ENCODE data around the gene TPM2. TPM values are rescaled to one million over a fixed set of nuclear protein-coding genes. Genes with fewer than 3 reads are reported as not detected.

The TPM2 gene
- polyA plus RNA-seq, 1 experiment, result 1,727 TPM

DNA sequence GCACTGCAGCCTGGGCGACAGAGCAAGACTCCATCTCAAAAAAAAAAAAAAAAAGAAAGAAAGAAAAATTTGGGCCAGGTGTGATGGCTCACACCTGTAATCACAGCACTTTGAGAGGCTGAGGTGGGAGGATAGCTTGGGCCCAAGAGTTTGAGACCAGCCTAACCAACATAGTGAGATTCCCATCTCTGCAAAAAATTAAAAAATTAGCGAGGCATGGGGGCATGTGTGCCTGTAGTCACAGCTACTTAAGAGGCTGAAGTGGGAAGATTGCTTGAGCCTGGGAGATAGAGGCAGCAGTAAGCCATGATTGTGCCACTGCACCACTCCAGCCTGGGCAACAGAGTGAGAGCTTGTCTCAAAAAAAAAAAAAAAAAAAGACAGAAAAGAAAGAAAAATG is 36.1 kb downstream of the TPM2 start:
- H3K36me3 ChIP-seq (ENCODE audit: control insufficient read depth, insufficient read depth, low read length), result no peaks in the 10 kb centered on the region
- POLR2A ChIA-PET, result no interaction called here
- DNase-seq (ENCODE audit: low read depth), result no peak
- CTCF ChIA-PET, result interaction anchor here (1.7 kb wide), 1 partner anchor 42 kb away, joined by 9 read pairs; no protein-coding TSS in a partner anchor
- H3K4me3 ChIP-seq (ENCODE audit: low read depth, low read length), result no peak overlapping the region
- TF ChIP-seq, protein P1, sequence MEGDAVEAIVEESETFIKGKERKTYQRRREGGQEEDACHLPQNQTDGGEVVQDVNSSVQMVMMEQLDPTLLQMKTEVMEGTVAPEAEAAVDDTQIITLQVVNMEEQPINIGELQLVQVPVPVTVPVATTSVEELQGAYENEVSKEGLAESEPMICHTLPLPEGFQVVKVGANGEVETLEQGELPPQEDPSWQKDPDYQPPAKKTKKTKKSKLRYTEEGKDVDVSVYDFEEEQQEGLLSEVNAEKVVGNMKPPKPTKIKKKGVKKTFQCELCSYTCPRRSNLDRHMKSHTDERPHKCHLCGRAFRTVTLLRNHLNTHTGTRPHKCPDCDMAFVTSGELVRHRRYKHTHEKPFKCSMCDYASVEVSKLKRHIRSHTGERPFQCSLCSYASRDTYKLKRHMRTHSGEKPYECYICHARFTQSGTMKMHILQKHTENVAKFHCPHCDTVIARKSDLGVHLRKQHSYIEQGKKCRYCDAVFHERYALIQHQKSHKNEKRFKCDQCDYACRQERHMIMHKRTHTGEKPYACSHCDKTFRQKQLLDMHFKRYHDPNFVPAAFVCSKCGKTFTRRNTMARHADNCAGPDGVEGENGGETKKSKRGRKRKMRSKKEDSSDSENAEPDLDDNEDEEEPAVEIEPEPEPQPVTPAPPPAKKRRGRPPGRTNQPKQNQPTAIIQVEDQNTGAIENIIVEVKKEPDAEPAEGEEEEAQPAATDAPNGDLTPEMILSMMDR (IDR thresholded peaks at IDR 0.05; ENCODE audit: insufficient read depth, low read depth, low read length), result no peak
- H3K27me3 ChIP-seq (ENCODE audit: control insufficient read depth, insufficient read depth, low read length), result no peaks in the 10 kb centered on the region

DNA sequence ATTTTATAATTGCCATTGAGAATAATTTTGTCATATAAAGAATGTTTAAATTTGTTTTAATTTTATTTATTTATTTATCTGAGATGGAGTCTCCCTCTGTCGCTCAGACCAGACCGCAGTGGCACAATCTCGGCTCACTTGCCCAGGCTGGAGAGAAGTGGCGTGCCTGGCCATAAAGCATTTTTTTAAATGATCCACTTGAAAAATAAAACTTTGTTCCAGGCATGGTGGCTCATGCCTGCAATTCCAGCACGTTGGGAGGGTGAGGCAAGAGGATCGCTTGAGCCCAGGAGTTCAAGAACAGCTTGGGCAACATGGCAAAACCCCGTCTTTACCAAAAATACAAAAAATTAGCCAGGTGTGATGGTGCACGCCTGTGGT is 36.9 kb downstream of the TPM2 start:
- CTCF ChIA-PET, result interaction anchor here (1.7 kb wide), 1 partner anchor 43 kb away, joined by 9 read pairs; no protein-coding TSS in a partner anchor
- TF ChIP-seq, protein P1 (IDR thresholded peaks at IDR 0.05; ENCODE audit: insufficient read depth, low read depth, low read length), result no peak
- no peak for DNase-seq (ENCODE audit: low read depth)
- POLR2A ChIA-PET, result no interaction called here
- no peaks in the 10 kb centered on the region for H3K27me3 ChIP-seq (ENCODE audit: control insufficient read depth, insufficient read depth, low read length)
- no peak overlapping the region for H3K4me3 ChIP-seq (ENCODE audit: low read depth, low read length)
- no peaks in the 10 kb centered on the region for H3K36me3 ChIP-seq (ENCODE audit: control insufficient read depth, insufficient read depth, low read length)

DNA sequence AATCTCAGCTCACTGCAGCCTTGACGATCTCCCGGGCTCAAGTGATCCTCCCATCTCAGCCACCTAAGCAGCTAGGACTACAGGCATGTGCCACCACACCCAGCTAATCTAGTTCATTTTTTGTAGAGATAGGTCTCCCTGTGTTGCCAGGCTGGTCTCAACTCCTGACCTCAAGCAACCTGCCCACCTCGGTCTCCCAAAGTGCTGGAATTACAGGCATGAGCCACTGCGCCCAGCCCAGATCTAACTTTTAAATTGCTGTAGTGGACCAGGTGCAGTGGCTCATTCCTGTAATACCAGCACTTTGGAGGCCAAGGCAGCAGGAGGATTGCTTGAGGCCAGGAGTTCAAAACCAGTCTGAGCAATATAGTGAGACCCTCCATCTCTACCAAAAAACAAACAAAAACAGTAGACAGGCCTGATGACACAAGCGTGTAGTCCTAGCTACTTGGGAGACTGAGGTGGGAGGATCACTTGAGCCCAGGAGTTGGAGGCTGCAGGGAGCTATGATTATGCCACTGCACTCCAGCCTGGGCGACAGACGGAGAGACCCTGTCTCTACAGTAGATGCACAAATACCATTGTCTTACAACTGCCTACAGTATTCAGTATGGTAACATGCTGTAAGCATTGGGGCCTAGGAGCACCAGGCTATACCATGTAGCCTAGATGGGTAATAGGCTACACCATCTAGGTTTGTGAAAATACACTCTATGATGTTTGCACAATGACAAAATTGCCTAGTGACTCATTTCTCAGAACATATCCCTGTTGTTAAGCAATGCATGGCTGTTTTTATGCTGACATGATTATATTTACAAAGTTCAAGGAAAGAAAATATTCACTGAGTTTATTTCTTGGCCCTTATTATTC is 37.5 kb downstream of the TPM2 start:
- no peak for DNase-seq (ENCODE audit: low read depth)
- POLR2A ChIA-PET, result no interaction called here
- no peaks in the 10 kb centered on the region for H3K36me3 ChIP-seq (ENCODE audit: control insufficient read depth, insufficient read depth, low read length)

DNA sequence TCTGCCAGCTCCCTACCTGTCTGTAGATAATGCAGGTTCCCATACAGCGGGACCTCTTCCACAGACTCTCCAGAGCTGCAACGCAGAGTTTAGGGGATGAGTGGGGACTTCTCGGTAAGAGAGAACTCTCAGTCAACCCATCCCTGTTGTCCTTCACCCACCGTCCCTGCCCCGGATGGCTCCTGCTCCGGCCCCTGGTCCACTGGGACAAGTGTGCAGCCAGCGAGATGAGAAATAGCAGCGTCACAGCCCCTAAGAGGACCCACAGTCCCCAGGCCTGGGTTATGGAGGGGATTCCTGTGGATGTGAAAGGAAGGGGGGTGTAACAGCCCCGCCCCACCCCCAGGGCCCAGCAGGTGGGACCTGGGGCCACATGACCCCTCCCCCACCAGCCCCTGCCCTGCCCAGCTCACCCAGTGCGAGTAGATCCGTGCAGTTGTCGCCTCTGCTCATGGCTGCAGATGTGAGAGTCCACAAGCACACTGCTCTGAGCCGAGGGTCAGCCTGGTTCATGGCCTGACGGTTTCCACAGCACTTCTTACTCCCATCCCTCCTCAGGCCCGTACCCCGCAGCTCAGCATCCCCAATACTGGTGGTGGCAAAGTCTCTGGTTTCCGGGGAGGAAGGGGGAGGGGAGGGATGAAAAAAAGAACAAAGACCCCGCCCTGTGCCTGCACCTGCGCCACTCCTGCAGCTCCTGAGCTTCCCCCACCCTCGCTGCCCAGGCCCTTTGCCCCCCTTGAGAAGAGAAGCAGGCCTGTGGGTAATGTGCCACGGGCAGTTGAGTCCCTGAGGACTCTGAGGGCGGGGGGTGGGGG is 39.2 kb downstream of the TPM2 start, which contains the start of gene SIT1:
SIT1 (minus strand) TSS at position 591 of the 818 bp plus-strand sequence; CDS start at position 513, 78 bp downstream.
- DNase-seq (ENCODE audit: low read depth), result no peak
- Histone ChIP-seq H3K36me3 (ENCODE audit: control insufficient read depth, insufficient read depth, low read length) (no peaks in the 10 kb centered on the region), H3K27me3 (ENCODE audit: control insufficient read depth, insufficient read depth, low read length) (no peaks in the 10 kb centered on the region), H3K4me3 (ENCODE audit: low read depth, low read length) (no peak within 1 kb of the TSS)
- TF ChIP-seq, protein P1 (IDR thresholded peaks at IDR 0.05; ENCODE audit: insufficient read depth, low read depth, low read length), result no peak
- POLR2A ChIA-PET, result no interaction called here
- CTCF ChIA-PET, result interaction anchor here (0.5 to 1.4 kb wide), 3 partner anchors 26 to 46 kb away, joined by 3 read pairs; no protein-coding TSS in a partner anchor

More for the DNA sequence above, 37.5 kb downstream of the TPM2 start:
- TF ChIP-seq, protein P1 (IDR thresholded peaks at IDR 0.05; ENCODE audit: insufficient read depth, low read depth, low read length), result no peak
- no peaks in the 10 kb centered on the region for H3K27me3 ChIP-seq (ENCODE audit: control insufficient read depth, insufficient read depth, low read length)
- CTCF ChIA-PET, result interaction anchor here (1.7 kb wide), 1 partner anchor 44 kb away, joined by 9 read pairs; no protein-coding TSS in a partner anchor
- no peak overlapping the region for H3K4me3 ChIP-seq (ENCODE audit: low read depth, low read length)

Measured in BJ (cell line).